A549 (cell line): ENCODE results near the gene CFAP77.

ENCODE experiments used
- EHF ChIP-seq: fragments of 250-450 bp; sonication (Bioruptor Pico); IDR thresholded peaks from 2 replicates; pipeline ENCODE4 v1.5.0; 2020; ENCODE audit warnings: mild to moderate bottlenecking
- ESRRA ChIP-seq: fragments of 150-350 bp; IDR thresholded peaks from 2 replicates; pipeline ENCODE4 v1.6.1; 2014; ENCODE audit warnings: mild to moderate bottlenecking, low read length, borderline replicate concordance
- FOSL2 ChIP-seq, 2 experiments: fragments of 450-650 bp in 1 of 2; fragments of >200 bp in 1 of 2; sonication (Bioruptor Twin) in 1 of 2; formaldehyde crosslinking; IDR thresholded peaks; 2 replicates each; pipeline versions ENCODE4 v1.5.0 to v1.6.1; 2016 to 2020; ENCODE audit warnings: mild to moderate bottlenecking in 1 of 2, moderate library complexity in 1 of 2
- HDAC2 ChIP-seq: fragments of 200-600 bp; sonication (generic); IDR thresholded peaks from 2 replicates; pipeline ENCODE4 v1.6.1; 2016
- KDM1A ChIP-seq: fragments of 200-600 bp; sonication (generic); IDR thresholded peaks from 2 replicates; pipeline ENCODE4 v1.6.1; 2016; ENCODE audit warnings: low read depth, mild to moderate bottlenecking
- MAZ ChIP-seq: fragments of 150-350 bp; IDR thresholded peaks from 2 replicates; pipeline ENCODE4 v1.6.1; 2014; ENCODE audit warnings: antibody characterized with exemption, low read depth, low read length, borderline replicate concordance
- PHF8 ChIP-seq: fragments of 200-600 bp; sonication (generic); IDR thresholded peaks from 2 replicates; pipeline ENCODE4 v1.6.1; 2016; ENCODE audit warnings: low read depth, mild to moderate bottlenecking, antibody characterized with exemption, moderate library complexity, borderline replicate concordance
- POLR2A ChIP-seq: IDR thresholded peaks from 2 replicates; pipeline ENCODE4 v1.6.1; 2012; ENCODE audit warnings: mild to moderate bottlenecking, low read length
- RFX5 ChIP-seq: fragments of 450-650 bp; IDR thresholded peaks from 2 replicates; pipeline ENCODE4 v1.7.1; 2014; ENCODE audit warnings: antibody characterized with exemption, mild to moderate bottlenecking, moderate library complexity
- TF ChIP-seq, protein P1 (sequence below): fragments of >200 bp; sonication (Bioruptor Twin); formaldehyde crosslinking; IDR thresholded peaks from 3 replicates; pipeline ENCODE4 v1.5.1; 2016

- TF ChIP-seq, protein P1, sequence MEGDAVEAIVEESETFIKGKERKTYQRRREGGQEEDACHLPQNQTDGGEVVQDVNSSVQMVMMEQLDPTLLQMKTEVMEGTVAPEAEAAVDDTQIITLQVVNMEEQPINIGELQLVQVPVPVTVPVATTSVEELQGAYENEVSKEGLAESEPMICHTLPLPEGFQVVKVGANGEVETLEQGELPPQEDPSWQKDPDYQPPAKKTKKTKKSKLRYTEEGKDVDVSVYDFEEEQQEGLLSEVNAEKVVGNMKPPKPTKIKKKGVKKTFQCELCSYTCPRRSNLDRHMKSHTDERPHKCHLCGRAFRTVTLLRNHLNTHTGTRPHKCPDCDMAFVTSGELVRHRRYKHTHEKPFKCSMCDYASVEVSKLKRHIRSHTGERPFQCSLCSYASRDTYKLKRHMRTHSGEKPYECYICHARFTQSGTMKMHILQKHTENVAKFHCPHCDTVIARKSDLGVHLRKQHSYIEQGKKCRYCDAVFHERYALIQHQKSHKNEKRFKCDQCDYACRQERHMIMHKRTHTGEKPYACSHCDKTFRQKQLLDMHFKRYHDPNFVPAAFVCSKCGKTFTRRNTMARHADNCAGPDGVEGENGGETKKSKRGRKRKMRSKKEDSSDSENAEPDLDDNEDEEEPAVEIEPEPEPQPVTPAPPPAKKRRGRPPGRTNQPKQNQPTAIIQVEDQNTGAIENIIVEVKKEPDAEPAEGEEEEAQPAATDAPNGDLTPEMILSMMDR = no peak
- no peak for TF ChIP-seq HDAC2
- TF ChIP-seq MAZ = no peak
- no peak for TF ChIP-seq EHF
- no peak for TF ChIP-seq ESRRA
- TF ChIP-seq POLR2A = no peak
- no peak for TF ChIP-seq PHF8
- TF ChIP-seq FOSL2 (IDR thresholded peaks at IDR 0.05) = no peak
- TF ChIP-seq FOSL2 (CRISPR knock-in tag; IDR thresholded peaks at IDR 0.05) = no peak
- TF ChIP-seq KDM1A = no peak
- no peak for TF ChIP-seq RFX5
These were observed 72.3 kb downstream of the CFAP77 start for GRCh38 chr9:132482196-132482813.
